ENCODE measurements around the gene TNFRSF25.
"Not testable (repeated sequence)": the region's sequence is repeated elsewhere in the genome, so short reads cannot be mapped to it uniquely, and the experiment has no call there.

TNFRSF25 gene

DNA sequence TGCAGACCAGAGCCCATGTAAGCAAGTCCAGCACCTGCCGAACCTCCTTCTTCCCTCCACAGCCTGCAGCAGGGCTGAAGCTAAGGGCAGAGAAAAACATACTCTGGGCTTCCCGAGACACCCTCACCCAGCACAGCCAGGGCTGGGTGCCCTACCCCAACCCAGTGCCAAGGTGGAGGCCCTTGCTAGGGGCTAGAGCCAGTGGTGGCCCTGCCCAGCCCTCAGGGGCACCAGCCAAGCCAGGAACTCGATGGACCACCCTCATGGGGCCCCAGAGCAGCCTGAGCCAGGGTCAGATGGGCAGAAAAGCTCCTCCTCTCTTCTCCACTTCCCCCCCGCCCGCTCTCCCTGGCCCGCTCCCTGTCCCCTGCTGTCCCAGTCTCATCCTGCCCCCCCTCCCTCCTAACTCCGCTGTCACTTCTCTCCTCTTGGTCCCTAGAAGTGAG is 15.9 kb downstream of the TNFRSF25 start:
- DNase-seq, result no peak

- DNase-seq, result peak; percentile 26 to 33
These were observed 17.0 kb downstream of the TNFRSF25 start for GRCh38 chr1:6448749-6449631.

- DNase-seq, result peak in 1 of 2 experiments; percentile 19
These were observed 17.9 kb downstream of the TNFRSF25 start for GRCh38 chr1:6447818-6448748.

DNA sequence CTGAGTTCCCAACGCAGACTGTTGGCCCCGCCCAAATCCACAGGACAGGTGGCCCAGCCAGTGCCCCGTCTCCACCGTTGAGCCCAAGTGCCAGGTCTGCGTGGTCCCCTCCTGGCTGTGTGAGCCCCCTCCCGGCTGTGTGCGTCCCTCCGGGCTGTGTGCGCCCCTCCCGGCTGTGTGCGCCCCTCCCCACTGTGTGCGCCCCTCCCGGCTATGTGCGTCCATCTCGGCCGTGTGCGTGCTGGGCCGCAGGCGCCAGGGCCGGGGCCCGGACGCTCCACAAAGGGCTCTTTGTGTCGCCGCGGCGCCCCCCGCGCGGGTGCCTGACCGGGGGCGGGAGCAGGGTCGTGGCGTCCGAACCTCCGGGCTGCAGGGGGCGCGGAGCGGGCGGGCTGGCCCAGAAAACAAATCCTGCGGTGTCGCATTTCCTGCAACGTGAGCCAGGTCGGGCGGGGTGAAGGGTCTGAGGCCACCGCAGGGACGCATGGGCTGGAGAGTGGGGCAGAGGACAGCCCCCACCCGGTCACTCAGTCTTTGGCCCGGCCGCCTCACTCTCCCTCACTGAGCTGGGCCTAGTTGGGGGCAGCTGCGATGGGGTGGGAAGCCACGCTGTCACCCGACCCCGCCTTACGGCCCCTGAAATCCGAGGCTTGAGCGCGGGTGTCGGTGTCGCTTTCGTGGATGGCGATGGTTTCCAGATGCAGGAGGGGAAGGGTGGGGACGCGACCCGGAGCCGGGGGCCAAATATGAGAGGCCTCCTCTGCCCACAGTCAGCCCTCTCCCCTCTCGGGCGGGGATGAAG is 18.8 kb downstream of the TNFRSF25 start:
- DNase-seq, result no peak

DNA sequence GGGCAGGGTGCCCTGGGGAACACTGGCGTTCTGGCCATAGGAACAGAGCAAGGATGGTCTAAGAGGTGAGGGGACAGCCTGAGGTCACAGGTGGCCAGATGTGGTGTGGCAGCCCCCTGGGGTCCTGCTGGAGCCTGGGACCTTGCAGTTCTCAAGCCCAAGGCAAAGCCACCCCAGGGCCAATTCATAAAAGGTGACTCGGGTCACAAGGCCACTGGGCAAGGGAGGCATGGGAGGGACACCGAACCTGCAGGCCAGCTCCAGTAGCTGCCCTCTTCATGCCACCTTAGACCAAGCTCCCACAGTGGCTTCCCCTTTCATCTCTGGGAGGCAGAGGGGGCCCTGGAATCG is 19.3 kb downstream of the TNFRSF25 start:
- DNase-seq, result no peak

DNA sequence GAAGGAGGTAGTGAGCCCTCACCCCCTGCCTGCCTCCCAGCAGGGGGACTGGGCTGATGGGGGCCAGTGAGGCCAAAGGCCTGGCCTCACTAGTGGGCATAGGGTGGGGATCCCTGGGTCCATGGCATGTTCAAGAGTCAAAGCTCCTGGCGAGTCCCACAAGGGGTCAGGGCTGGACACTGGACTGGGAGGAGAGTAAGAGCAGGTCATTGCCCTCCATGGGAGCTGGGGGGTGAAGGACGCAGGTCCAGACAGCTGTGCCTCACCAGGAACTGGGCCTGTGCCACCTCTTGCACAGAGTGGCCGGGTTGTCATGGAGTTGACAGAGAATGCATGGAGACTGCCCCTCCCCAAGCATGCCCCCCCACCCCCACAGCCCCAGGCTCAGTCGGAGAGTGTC is 20.0 kb downstream of the TNFRSF25 start:
- DNase-seq, result not testable (repeated sequence)

DNA sequence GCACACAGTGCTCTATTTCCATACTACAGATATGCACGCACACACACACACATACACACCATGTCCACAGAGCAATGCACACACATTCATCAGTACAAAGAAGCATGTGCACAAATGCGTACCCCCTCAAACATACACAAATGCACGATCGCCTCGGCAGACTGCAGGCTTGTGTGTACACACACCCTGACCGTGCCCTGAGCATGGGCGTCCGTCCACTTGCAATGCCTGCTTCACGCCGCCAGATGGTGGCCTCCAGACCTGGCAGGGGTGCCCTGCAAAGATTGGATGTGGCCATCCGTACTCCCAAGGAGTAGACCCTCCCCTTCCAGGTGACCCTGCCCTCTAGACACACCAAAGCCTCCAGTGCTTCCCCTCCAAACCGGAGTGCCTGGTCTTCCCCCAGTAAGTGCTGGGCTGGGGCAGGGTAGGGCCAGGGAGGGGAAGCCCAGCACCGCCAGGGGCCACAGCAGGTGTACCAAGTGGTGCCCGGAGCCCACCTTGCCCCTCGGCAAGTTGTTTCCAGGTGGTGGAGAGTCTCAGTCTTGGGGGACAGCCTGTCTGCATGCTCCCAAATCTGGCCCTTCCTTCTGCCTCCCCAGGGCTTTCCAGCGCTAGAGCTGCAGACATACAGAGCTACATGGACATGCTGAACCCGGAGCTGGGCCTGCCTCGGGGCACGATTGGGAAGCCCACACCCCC is 20.8 kb downstream of the TNFRSF25 start:
- DNase-seq, result peak; percentile 55 to 59

DNA sequence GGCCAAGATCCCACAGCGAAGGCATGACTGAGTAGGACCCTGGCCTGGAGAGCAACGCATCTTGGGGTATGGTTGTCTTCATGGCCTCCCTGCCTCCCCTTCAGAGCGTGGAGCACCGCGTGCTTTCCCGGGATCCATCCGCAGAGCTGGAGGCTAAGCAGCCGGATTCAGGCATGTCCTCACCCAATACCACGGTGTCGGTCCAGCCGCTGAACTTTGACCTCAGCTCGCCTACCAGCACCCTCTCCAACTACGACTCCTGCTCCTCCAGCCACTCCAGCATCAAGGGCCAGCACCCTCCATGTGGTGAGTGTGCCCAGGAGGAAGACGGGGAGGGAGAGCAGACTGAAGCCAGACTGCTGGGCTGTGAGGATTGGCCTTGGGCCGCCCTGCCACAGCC is 21.6 kb downstream of the TNFRSF25 start:
- DNase-seq, result no peak

GRCh38 chr1:6443339-6444115 is 22.4 kb downstream of the TNFRSF25 start:
- no peak for DNase-seq

GRCh38 chr1:6441586-6441985 is 24.4 kb downstream of the TNFRSF25 start:
- DNase-seq, result no peak

- DNase-seq, result peak; percentile 76 to 77
These were observed 25.5 kb downstream of the TNFRSF25 start for GRCh38 chr1:6440198-6441126.

GRCh38 chr1:6438047-6438525 is 27.9 kb downstream of the TNFRSF25 start:
- peak; percentile 74 to 81 for DNase-seq

DNA sequence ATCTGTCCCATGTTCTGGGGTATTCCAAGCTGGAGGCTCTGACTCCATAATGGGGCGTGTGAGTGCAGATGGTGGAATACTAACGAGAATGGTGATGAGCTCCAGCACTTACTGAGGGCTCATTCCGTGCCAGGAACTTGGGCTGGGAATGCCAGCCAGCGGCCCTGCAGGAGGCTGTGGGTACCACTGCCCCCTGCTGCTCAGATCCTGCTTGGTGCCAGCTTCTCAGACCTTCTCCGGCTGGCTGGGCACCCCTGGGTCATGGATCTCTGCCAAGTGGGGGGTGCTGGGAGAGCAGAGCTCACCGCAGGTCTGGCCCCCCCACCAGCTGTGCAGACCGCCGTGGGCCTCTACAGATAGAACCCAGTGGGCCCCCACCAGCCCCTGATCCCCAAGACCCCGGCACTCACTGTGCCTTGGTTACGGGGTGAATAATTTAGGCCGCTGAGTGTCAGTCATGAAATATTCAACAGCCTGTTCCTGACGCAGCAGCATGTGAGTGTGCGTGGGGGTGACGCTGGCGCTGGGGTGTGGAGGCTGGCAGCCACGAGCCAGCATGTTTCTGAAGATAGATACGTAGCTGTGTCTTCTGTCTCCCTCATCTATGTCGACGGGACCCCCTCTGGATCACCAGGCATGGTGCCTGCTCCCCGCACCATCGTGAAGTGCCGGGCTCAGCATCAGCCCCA is 28.8 kb downstream of the TNFRSF25 start:
- not testable (repeated sequence) for DNase-seq

- DNase-seq, result not testable (repeated sequence)
These were observed 29.7 kb downstream of the TNFRSF25 start for GRCh38 chr1:6436277-6436676.

- no peak for DNase-seq
These were observed 30.4 kb downstream of the TNFRSF25 start for GRCh38 chr1:6435547-6435946.

DNA sequence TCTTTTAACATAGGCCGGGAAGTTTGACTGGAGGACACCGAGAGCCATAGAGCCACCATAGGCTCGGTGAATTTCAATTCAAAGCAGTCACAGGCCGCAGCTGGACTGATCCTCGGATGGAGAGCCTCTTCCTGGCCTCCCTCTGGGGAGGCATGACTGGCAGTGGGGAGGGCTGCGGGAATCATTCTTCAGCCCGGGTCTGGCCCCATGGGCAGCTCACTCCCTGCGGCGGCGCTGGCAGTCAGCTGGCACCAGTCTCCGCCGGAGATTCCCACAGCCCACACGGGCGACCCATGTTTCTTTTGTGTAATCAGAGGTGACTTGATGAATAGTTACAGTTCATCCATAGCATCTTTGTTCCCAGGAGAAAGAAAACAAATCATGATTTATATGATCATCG is 30.8 kb downstream of the TNFRSF25 start:
- no peak for DNase-seq

GRCh38 chr1:6434186-6434585 is 31.8 kb downstream of the TNFRSF25 start:
- no peak for DNase-seq

DNA sequence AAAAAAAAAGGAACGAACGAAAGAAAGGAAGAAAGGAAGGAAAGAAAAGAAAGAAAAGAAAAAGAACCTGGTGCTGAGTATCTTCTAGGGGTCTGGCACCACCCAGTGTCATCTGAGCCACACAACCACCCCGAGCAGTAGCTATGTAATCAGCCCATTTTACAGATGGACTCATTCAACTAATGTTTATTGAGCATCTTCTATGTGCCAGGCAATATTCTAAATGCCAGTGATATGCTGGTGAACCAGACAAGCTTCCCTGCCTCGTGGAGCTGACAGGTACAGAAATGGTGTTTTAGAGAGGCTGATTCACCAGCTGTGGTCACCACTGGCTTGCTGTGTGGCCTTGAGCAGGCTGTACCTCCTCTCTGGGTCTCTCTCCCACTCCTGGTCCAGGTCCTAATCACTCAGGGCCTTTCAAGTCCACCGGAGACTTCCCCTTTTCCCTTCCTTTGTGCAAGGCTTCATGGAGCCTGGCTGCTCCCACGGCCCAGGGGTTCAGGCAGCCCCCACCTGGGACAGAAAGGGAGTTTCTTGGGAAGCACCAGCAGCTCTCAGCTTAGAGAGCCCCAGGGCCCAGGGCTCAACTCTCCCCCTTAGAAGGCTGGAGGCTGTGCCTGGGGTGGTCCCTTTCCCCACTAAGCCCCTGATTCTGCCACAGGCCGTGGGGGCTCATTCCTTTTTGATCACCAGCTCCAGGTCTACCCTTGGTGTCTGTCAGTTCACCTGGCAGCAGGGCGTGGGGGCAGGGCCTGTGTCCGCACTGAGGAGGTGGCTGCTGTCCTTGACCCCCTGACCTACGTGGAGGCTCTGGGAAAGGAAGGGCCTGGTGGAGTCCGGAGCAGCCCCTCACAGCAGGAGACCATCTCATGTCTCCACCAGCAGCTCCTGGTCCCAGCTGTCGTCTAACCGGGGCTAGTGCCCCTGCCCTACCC is 34.1 kb downstream of the TNFRSF25 start:
- DNase-seq, result not testable (repeated sequence)
